K562 (cell line): ENCODE measurements around the gene SLC38A7. TPM values are rescaled to one million over a fixed set of nuclear protein-coding genes. Genes with fewer than 3 reads are reported as not detected.

Experiments
- CGGBP1 ChIP-seq: fragments of 250-450 bp; sonication (Bioruptor Pico); IDR thresholded peaks from 2 replicates; pipeline ENCODE4 v1.9.0; 2021; ENCODE audit warnings: mild to moderate bottlenecking
- ELF1 ChIP-seq: fragments of 200-800 bp; sonication (Bioruptor generic); IDR thresholded peaks from 2 replicates; pipeline ENCODE4 v1.6.1; 2016; ENCODE audit warnings: missing genetic modification characterization, missing compliant biosample characterization
- HBP1 ChIP-seq: fragments of 450-650 bp; formaldehyde crosslinking; IDR thresholded peaks from 2 replicates; pipeline ENCODE4 v1.4.0; 2022; ENCODE audit warnings: missing genetic modification characterization
- LARP7 ChIP-seq: fragments of 450-650 bp; IDR thresholded peaks from 2 replicates; pipeline ENCODE4 v1.6.1; 2016
- LEF1 ChIP-seq: fragments of 450-650 bp; IDR thresholded peaks from 2 replicates; pipeline ENCODE4 v1.6.1; 2016; ENCODE audit warnings: mild to moderate bottlenecking
- PHB ChIP-seq: fragments of 250-450 bp; sonication (Bioruptor Pico); IDR thresholded peaks from 2 replicates; pipeline ENCODE4 v1.5.0; 2021
- SMC3 ChIP-seq: conservative IDR thresholded peaks from 2 replicates; pipeline ENCODE4 v1.6.1; 2011; ENCODE audit warnings: low read depth, low read length, improper control_type of control experiment; ENCODE audit not compliant: insufficient read depth
- SNAPC5 ChIP-seq: fragments of 250-450 bp; sonication (Bioruptor Pico); IDR thresholded peaks from 2 replicates; pipeline ENCODE4 v1.8.0; 2021; ENCODE audit warnings: moderate library complexity, mild to moderate bottlenecking, inconsistent platforms
- TFE3 ChIP-seq: fragments of 450-650 bp; formaldehyde crosslinking; IDR thresholded peaks from 2 replicates; pipeline ENCODE4 v1.4.0; 2020; ENCODE audit warnings: mild to moderate bottlenecking, mixed read lengths
- THRA ChIP-seq: fragments of 450-650 bp; IDR thresholded peaks from 2 replicates; pipeline ENCODE4 v1.6.1; 2017; ENCODE audit warnings: mild to moderate bottlenecking, moderate library complexity
- XRCC3 ChIP-seq: fragments of 450-650 bp; IDR thresholded peaks from 2 replicates; pipeline ENCODE4 v1.6.1; 2017; ENCODE audit warnings: mild to moderate bottlenecking, moderate library complexity
- ZBTB34 ChIP-seq: fragments of 250-450 bp; sonication (Bioruptor Pico); IDR thresholded peaks from 2 replicates; pipeline ENCODE4 v1.8.0; 2021; ENCODE audit warnings: mild to moderate bottlenecking, moderate library complexity
- ZFPM2 ChIP-seq: fragments of 250-450 bp; sonication (Bioruptor Pico); IDR thresholded peaks from 2 replicates; pipeline ENCODE4 v1.5.1; 2022; ENCODE audit warnings: mild to moderate bottlenecking
- ZNF133 ChIP-seq: fragments of 250-450 bp; sonication (Bioruptor Pico); IDR thresholded peaks from 2 replicates; pipeline ENCODE4 v1.4.0; 2020; ENCODE audit warnings: mild to moderate bottlenecking
- ZNF589 ChIP-seq: fragments of 200-800 bp; sonication (Bioruptor generic); IDR thresholded peaks from 2 replicates; pipeline ENCODE4 v1.6.1; 2016; ENCODE audit warnings: low read depth, missing genetic modification characterization, missing compliant biosample characterization
- ZNF668 ChIP-seq: fragments of 250-450 bp; sonication (Bioruptor Pico); IDR thresholded peaks from 2 replicates; pipeline ENCODE4 v1.8.0; 2022; ENCODE audit warnings: mild to moderate bottlenecking, inconsistent platforms
- ZNF764 ChIP-seq: fragments of 250-450 bp; sonication (Bioruptor Pico); IDR thresholded peaks from 2 replicates; pipeline ENCODE4 v1.4.0; 2020; ENCODE audit warnings: low read depth, mild to moderate bottlenecking, moderate library complexity
- polyA plus RNA-seq, 8 experiments: library from polyadenylated mRNA; depleted of rRNA in 4 of 8; stranded (reverse) in 5 of 8; unstranded in 3 of 8; fragments of >200 nt; fragmentation: Nextera tagmentation in 2 of 8; fragmentation: Illumina TruSeq in 1 of 8; extraction: Ambion mirVana in 2 of 8; extraction: Trizol in 1 of 8; gene quantifications; 2 replicates each; pipeline versions ENCODE4 v1.2.1 to v1.2.3, GENCODE V29; 2011 to 2014; ENCODE audit warnings: inconsistent platforms in 1 of 8, missing spikeins in 1 of 8
- total RNA-seq, 7 experiments: library from RNA; depleted of rRNA in 6 of 7; stranded (reverse); fragments of >200 nt in 6 of 7; fragmentation: Illumina TruSeq in 2 of 7; extraction: Trizol in 2 of 7; gene quantifications; 2 replicates each; pipeline versions ENCODE4 v1.2.1 to v1.2.3, GENCODE V29; 2011 to 2021; ENCODE audit warnings: low replicate concordance in 1 of 7
- TF ChIP-seq, protein P1 (sequence below): fragments of 450-650 bp; formaldehyde crosslinking; conservative IDR thresholded peaks from 2 replicates; pipeline ENCODE4 v1.4.0; 2022; ENCODE audit warnings: mild to moderate bottlenecking, missing genetic modification characterization

The SLC38A7 gene
- total and polyA plus RNA-seq, 9 of the 15 experiments (the other 6 are each of a cell fraction or from before 2014, with no cell fraction given) = 2.7 to 12.2 (median 6.5) TPM

GRCh38 chr16:58629733-58630640 lies 54.6 kb downstream of the SLC38A7 start, which contains the start of gene CNOT1 (continued):
- TF ChIP-seq HBP1 (CRISPR knock-in tag) (no peak), SNAPC5 (CRISPR knock-in tag) (no peak), CGGBP1 (CRISPR knock-in tag) (no peak), ZNF764 (no peak; the same call in 1 of the 2 replicates), THRA (no peak), ELF1 (no peak; the same call in 1 of the 2 replicates), PHB (CRISPR knock-in tag) (no peak), ZFPM2 (CRISPR knock-in tag) (no peak), ZBTB34 (CRISPR knock-in tag) (no peak), LEF1 (peak; percentile 85), ZNF589 (peak; percentile 99), LARP7 (0 out of 2 replicates have a peak, but pooled peaks have one; percentile 44), SMC3 (no peak), ZNF133 (CRISPR knock-in tag) (no peak), TFE3 (CRISPR knock-in tag) (no peak), XRCC3 (no peak), ZNF668 (CRISPR knock-in tag) (peak; percentile 71; the same call in 1 of the 2 replicates)
- TF ChIP-seq, protein P1, sequence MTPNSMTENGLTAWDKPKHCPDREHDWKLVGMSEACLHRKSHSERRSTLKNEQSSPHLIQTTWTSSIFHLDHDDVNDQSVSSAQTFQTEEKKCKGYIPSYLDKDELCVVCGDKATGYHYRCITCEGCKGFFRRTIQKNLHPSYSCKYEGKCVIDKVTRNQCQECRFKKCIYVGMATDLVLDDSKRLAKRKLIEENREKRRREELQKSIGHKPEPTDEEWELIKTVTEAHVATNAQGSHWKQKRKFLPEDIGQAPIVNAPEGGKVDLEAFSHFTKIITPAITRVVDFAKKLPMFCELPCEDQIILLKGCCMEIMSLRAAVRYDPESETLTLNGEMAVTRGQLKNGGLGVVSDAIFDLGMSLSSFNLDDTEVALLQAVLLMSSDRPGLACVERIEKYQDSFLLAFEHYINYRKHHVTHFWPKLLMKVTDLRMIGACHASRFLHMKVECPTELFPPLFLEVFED = 0 out of 2 replicates have a peak, but pooled peaks have one; percentile 7
